ENCODE results near the gene MGAT3.

- TF ChIP-seq CTCF (IDR thresholded peaks at IDR 0.05; ENCODE audit: poor library complexity) (no peak), EZH2 (IDR thresholded peaks at IDR 0.05; ENCODE audit: borderline replicate concordance) (no peak), EZH2phosphoT487 (IDR thresholded peaks at IDR 0.05; ENCODE audit: low read depth, severe bottlenecking, unreplicated experiment) (no peak)
Observed at GRCh38 chr22:39534092-39534506, 77.3 kb downstream of the MGAT3 start.
